ENCODE results near the gene TMEM178A.

TMEM178A gene

GRCh38 chr2:39701137-39701536, 35.4 kb downstream of the TMEM178A start:
- no peaks in the 10 kb centered on the region for H3K79me2 ChIP-seq (ENCODE audit: insufficient read depth, low read length)
- H3K9me3 ChIP-seq (ENCODE audit: insufficient read depth, low read length, severe bottlenecking): peaks cover 22% of the 10 kb centered on the region
- H3K9ac ChIP-seq (ENCODE audit: low read depth, low read length): no peak overlapping the region
- H3K4me2 ChIP-seq (ENCODE audit: insufficient read depth, low read length): no peak overlapping the region
- H3K4me3 ChIP-seq (ENCODE audit: low read depth in 1 of 2, low read length in 2 of 2): no peak overlapping the region
- H3K27ac ChIP-seq (ENCODE audit: low read length): no peak overlapping the region
- H4K20me1 ChIP-seq (ENCODE audit: insufficient read depth, low read length): no peaks in the 10 kb centered on the region
- H3K36me3 ChIP-seq (ENCODE audit: insufficient read depth, low read length): no peaks in the 10 kb centered on the region
- TF ChIP-seq CTCF (IDR thresholded peaks at IDR 0.05; ENCODE audit: borderline replicate concordance, extremely low read depth, low read length, poor library complexity, severe bottlenecking) (no peak), EZH2 (IDR thresholded peaks at IDR 0.05; ENCODE audit: borderline replicate concordance, low read depth, low read length, severe bottlenecking) (no peak)
- ATAC-seq (ENCODE audit: insufficient read depth, low read depth) (no peak), DNase-seq (no peak)
- H3K27me3 ChIP-seq (ENCODE audit: insufficient read depth, low read length, poor library complexity): no peaks in the 10 kb centered on the region
- no peak overlapping the region for H2AFZ ChIP-seq (ENCODE audit: low read depth, low read length)
- no peaks in the 10 kb centered on the region for H3K4me1 ChIP-seq (ENCODE audit: insufficient read depth, low read length)

- no peak overlapping the region for H3K4me3 ChIP-seq (ENCODE audit: low read depth in 1 of 2, low read length in 2 of 2)
- DNase-seq (no peak), ATAC-seq (ENCODE audit: insufficient read depth, low read depth) (no peak)
- no peaks in the 10 kb centered on the region for H3K79me2 ChIP-seq (ENCODE audit: insufficient read depth, low read length)
- H3K9me3 ChIP-seq (ENCODE audit: insufficient read depth, low read length, severe bottlenecking): peaks cover 22% of the 10 kb centered on the region
- H3K36me3 ChIP-seq (ENCODE audit: insufficient read depth, low read length): no peaks in the 10 kb centered on the region
- H2AFZ ChIP-seq (ENCODE audit: low read depth, low read length): no peak overlapping the region
- no peak overlapping the region for H3K4me2 ChIP-seq (ENCODE audit: insufficient read depth, low read length)
- no peak overlapping the region for H3K9ac ChIP-seq (ENCODE audit: low read depth, low read length)
- TF ChIP-seq EZH2 (IDR thresholded peaks at IDR 0.05; ENCODE audit: borderline replicate concordance, low read depth, low read length, severe bottlenecking): no peak
- TF ChIP-seq CTCF (IDR thresholded peaks at IDR 0.05; ENCODE audit: borderline replicate concordance, extremely low read depth, low read length, poor library complexity, severe bottlenecking): no peak
- H4K20me1 ChIP-seq (ENCODE audit: insufficient read depth, low read length): no peaks in the 10 kb centered on the region
- H3K27ac ChIP-seq (ENCODE audit: low read length): no peak overlapping the region
- H3K4me1 ChIP-seq (ENCODE audit: insufficient read depth, low read length): no peaks in the 10 kb centered on the region
- no peaks in the 10 kb centered on the region for H3K27me3 ChIP-seq (ENCODE audit: insufficient read depth, low read length, poor library complexity)
Observed at GRCh38 chr2:39703181-39703872, 37.6 kb downstream of the TMEM178A start.

GRCh38 chr2:39704540-39704939, 38.8 kb downstream of the TMEM178A start:
- DNase-seq (no peak), ATAC-seq (ENCODE audit: insufficient read depth, low read depth) (no peak)
- H3K36me3 ChIP-seq (ENCODE audit: insufficient read depth, low read length): no peaks in the 10 kb centered on the region
- H3K9me3 ChIP-seq (ENCODE audit: insufficient read depth, low read length, severe bottlenecking): peaks cover 22% of the 10 kb centered on the region
- no peak overlapping the region for H3K4me2 ChIP-seq (ENCODE audit: insufficient read depth, low read length)
- H4K20me1 ChIP-seq (ENCODE audit: insufficient read depth, low read length): no peaks in the 10 kb centered on the region
- no peaks in the 10 kb centered on the region for H3K27me3 ChIP-seq (ENCODE audit: insufficient read depth, low read length, poor library complexity)
- H3K4me1 ChIP-seq (ENCODE audit: insufficient read depth, low read length): no peaks in the 10 kb centered on the region
- no peak overlapping the region for H3K4me3 ChIP-seq (ENCODE audit: low read depth in 1 of 2, low read length in 2 of 2)
- no peak overlapping the region for H2AFZ ChIP-seq (ENCODE audit: low read depth, low read length)
- no peak overlapping the region for H3K27ac ChIP-seq (ENCODE audit: low read length)
- TF ChIP-seq CTCF (IDR thresholded peaks at IDR 0.05; ENCODE audit: borderline replicate concordance, extremely low read depth, low read length, poor library complexity, severe bottlenecking): no peak
- no peak for TF ChIP-seq EZH2 (IDR thresholded peaks at IDR 0.05; ENCODE audit: borderline replicate concordance, low read depth, low read length, severe bottlenecking)
- H3K79me2 ChIP-seq (ENCODE audit: insufficient read depth, low read length): no peaks in the 10 kb centered on the region
- H3K9ac ChIP-seq (ENCODE audit: low read depth, low read length): no peak overlapping the region
